ENCODE data around the gene ICAM1. TPM values are rescaled to one million over a fixed set of nuclear protein-coding genes. Genes with fewer than 3 reads are reported as not detected.

The ICAM1 gene
- total and polyA plus RNA-seq, 2 of the 8 experiments (the other 6 are each of a cell fraction or from before 2014, with no cell fraction given): 4.0 to 9.4 TPM

- Histone ChIP-seq H3K4me2 (ENCODE audit: insufficient read depth in 1 of 2, low read depth in 2 of 2, low read length in 2 of 2) (no peak overlapping the region), H3K27ac (ENCODE audit: low read depth, low read length) (no peak overlapping the region), H3K4ac (replicated peaks; ENCODE audit: insufficient read length, low read depth, low read length) (no peak overlapping the region), H2BK120ac (replicated peaks; ENCODE audit: low read depth, low read length) (no peak overlapping the region), H3K27me3 (replicated peaks in 1 of 4; ENCODE audit: control insufficient read depth in 3 of 4, extremely low read depth in 1 of 4, insufficient read depth in 3 of 4, low read length in 3 of 4) (no peaks in the 10 kb centered on the region), H3K14ac (ENCODE audit: insufficient read length) (no peak overlapping the region), H3K23ac (ENCODE audit: insufficient read length) (no peak overlapping the region), H2BK12ac (ENCODE audit: low read depth, low read length) (no peak overlapping the region), H3K23me2 (ENCODE audit: low read depth, low read length) (no peaks in the 10 kb centered on the region), H2BK15ac (ENCODE audit: low read length) (no peak overlapping the region), H2BK5ac (ENCODE audit: low read depth, low read length) (peak overlapping the region; percentile 24; the same call in 1 of the 2 replicates), H4K20me1 (replicated peaks in 1 of 2; ENCODE audit: control insufficient read depth in 1 of 2, insufficient read depth in 2 of 2, low read length in 2 of 2) (no peaks in the 10 kb centered on the region), H2AK5ac (ENCODE audit: low read depth, low read length) (no peak overlapping the region), H3K9me3 (ENCODE audit: insufficient read depth in 2 of 2, low read depth in 1 of 2, low read length in 1 of 2) (no peaks in the 10 kb centered on the region), H3K79me1 (ENCODE audit: low read depth, low read length) (no peaks in the 10 kb centered on the region), H3K79me2 (ENCODE audit: control insufficient read depth in 1 of 2, insufficient read depth in 2 of 2, low read length in 2 of 2) (no peaks in the 10 kb centered on the region), H4K8ac (ENCODE audit: extremely low read depth, insufficient read depth, low read length) (no peak overlapping the region), H2BK20ac (ENCODE audit: low read length) (no peak overlapping the region), H3K36me3 (ENCODE audit: control insufficient read depth in 2 of 4, insufficient read depth in 4 of 4, low read length in 3 of 4) (no peaks in the 10 kb centered on the region), H4K5ac (ENCODE audit: insufficient read length, low read depth, low read length) (no peak overlapping the region), H3K18ac (ENCODE audit: extremely low read depth, low read length) (no peak overlapping the region), H3K56ac (replicated peaks; ENCODE audit: insufficient read length, low read depth, low read length) (no peak overlapping the region), H4K91ac (replicated peaks; ENCODE audit: insufficient read length, low read length) (no peak overlapping the region), H3K4me1 (replicated peaks in 1 of 4; ENCODE audit: control insufficient read depth in 3 of 4, insufficient read depth in 4 of 4, low read length in 3 of 4) (peaks cover 0 to 7% (median 2%) of the 10 kb centered on the region in 4 experiments; a peak in 4 of 7 replicates), H3K9ac (replicated peaks in 1 of 4; ENCODE audit: extremely low read depth in 1 of 4, low read depth in 3 of 4, low read length in 3 of 4) (no peak overlapping the region), H3K4me3 (ENCODE audit: extremely low read depth in 1 of 4, insufficient read depth in 2 of 4, low read depth in 3 of 4, low read length in 4 of 4) (no peak overlapping the region), H2AFZ (ENCODE audit: low read length) (no peak overlapping the region)
- ChIA-PET CTCF (ENCODE audit: partially characterized antibody) (interaction anchor here (1.4 to 2.1 kb wide), 3 partner anchors 10 to 19 kb away, joined by 5 to 8 read pairs (median 6); no protein-coding TSS in a partner anchor), POLR2A (ENCODE audit: partially characterized antibody) (interaction anchor here (0.6 to 1.3 kb wide), 3 partner anchors 8 to 95 kb away, joined by 3 read pairs; no protein-coding TSS in a partner anchor)
- no peak for DNase-seq (ENCODE audit: low read depth in 1 of 2, low spot score in 2 of 2)
- no peak for TF ChIP-seq PHF8 (conservative IDR thresholded peaks at IDR 0.05; ENCODE audit: low read depth, low read length)
- TF ChIP-seq CHD1 (IDR thresholded peaks at IDR 0.05; ENCODE audit: low read depth, low read length): no peak
- no peak for TF ChIP-seq JUND (IDR thresholded peaks at IDR 0.05; ENCODE audit: low read length)
- peak; percentile 51 for TF ChIP-seq E2F6 (IDR thresholded peaks at IDR 0.05)
- no peak for FAIRE-seq
- 93% methylated on average over 12 of the region's 12 CpGs; no CpG with 5 or more reads in 1 of the 2 experiments for WGBS, 2 experiments (ENCODE audit: extremely low coverage in 1 of 2, insufficient coverage in 1 of 2, insufficient read length in 1 of 2, insufficient replicate concordance in 2 of 2, low coverage in 1 of 2, low lambda C conversion rate in 2 of 2, missing lambda C conversion rate in 1 of 2)
Measured at GRCh38 chr19:10238172-10238783, 32.6 kb upstream of the ICAM1 start.

Data from H1 (cell line).